GM19099 (cell line): ENCODE measurements around the gene TICAM2.

Experiments used
- POLR2A ChIP-seq: IDR thresholded peaks from 3 replicates; pipeline ENCODE4 v1.6.1; 2011; ENCODE audit warnings: low read depth; ENCODE audit not compliant: insufficient read length; ENCODE audit errors: extremely low read depth

Gene TICAM2

DNA sequence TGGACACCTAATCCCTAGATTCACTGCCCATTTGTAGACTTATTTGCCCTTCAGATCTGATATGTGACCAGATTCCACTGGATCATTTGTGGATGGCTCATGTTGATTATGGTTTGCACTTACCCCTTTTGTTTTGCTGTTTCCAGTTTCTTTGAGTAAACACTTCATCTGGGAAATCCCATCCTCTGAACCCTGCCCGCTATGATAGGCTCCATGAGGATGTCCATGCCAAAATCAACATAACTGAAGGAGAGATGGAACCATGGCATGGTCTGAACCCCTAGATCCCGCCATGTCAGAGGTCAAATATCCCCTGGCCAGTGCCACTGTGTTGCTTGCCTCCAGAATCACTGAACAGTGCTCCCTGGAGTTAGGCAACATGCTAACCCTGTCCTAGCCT is 46.0 kb downstream of the TICAM2 start:
- TF ChIP-seq POLR2A = no peak

DNA sequence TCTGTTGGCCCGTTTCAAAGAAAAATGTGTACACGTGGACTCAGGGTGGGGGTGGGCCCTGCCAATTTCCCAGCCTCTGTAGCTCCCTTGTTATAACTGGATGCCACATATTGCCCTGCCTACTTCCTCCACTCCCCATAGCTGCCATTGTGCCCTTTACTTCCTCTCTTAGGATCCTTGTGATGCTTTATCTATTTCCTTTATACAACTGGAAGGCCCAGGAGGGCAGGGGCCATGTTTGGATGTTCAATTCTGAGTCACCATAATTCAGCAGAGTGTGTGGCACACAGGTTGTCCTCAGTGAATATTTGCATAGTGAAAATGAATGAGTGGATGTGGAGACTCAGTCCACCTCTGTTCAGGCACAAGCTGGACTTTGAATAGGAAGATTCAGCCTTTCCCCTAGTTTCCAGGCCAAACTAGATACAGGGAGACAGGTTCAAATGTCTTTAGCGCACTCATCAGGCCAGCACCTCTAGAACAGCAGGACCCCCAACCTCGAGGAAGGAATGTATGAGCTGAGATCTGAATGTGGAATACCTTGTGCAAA is 47.1 kb downstream of the TICAM2 start:
- TF ChIP-seq POLR2A = no peak

- TF ChIP-seq POLR2A = no peak
Observed at GRCh38 chr5:115553082-115553481, 49.2 kb downstream of the TICAM2 start.

DNA sequence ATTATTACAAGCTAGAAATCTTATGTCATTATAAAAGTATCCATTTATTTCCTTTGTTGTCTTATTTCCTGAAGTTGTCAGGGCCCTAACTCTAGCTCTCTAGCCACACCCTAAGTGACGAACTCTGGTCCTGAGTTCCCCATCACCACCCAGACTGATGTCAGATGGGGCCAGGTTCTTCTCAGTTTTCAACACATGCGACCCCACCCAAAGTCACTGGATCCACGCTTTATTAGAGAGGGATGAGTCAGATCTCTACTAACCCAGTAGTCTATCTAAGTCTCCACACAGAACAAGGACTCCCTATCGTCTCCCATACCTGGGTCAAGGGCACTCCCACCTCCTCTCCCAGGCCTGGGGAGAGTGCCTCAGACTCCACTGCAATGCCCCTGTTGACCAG is 50.9 kb downstream of the TICAM2 start:
- no peak for TF ChIP-seq POLR2A

DNA sequence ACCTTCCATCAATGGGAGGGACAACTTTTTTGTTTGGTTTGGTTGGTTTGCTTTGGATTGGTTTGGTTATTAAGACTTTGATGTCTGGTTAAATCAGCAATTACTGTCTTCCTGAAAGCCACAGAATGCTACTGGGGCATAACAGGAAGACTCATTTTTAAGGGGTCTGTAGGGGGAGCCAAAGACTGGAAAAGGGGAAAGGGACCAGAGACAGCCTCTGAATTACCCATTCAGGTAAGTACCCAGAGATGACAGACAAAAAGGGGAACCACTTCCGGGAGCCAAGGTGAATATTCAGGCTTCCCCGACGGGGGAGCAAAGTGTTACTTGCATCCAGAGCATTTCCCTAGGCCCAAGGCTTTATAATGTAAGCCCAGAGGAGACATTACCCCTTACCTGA is 53.1 kb downstream of the TICAM2 start:
- no peak for TF ChIP-seq POLR2A

GRCh38 chr5:115548683-115549082 is 53.6 kb downstream of the TICAM2 start:
- no peak for TF ChIP-seq POLR2A

- TF ChIP-seq POLR2A = no peak
Observed at GRCh38 chr5:115545351-115545882, 56.9 kb downstream of the TICAM2 start.

DNA sequence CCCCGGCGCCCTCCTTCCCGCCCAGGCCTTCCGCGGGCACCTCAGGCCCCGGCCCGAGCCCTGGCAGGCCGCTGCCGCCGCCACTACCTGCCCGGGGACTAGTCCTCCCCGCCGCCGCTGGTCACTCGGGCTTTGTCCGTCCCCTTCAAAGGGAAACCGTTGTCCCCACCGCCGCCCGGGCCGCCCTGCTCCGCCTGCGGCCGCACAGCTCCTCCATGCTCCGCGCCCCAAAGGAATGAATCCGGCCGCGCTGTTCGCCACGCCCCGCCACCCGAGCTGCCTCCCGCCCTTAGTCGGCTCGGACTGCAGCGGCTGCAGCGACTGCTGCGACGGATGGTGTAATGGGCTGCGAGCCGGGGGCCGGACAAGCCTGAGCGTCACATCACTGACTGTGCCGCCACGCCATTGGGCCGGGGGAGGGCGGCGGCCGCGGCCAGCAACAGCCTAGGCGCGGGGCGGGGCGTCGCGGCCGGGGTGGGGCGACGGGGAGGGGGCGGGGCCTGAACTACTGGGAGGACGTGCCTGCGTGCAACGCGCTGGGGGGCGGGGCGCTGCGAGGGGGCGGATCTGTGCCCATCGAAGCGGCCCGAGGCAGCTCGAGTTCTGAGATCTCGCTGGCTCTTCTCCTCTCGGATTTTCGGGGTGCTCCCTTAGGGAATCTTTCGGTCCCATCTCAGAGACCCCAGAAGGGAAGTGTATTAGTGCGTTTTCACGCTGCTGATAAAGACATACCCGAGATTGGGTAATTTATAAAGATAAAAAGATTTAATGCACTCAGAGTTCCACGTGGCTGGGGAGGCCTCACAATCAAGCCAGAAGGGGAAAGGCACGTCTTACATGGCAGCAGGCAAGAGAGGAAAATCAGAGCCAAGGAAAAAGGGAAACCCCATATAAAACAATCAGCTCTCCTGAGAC is 57.6 kb downstream of the TICAM2 start, which contains the start of gene FEM1C:
FEM1C (minus strand) TSS at position 340 of the 915 bp plus-strand sequence. CDS start 1,282 bp downstream, outside the sequence.
- peak; percentile 98 for TF ChIP-seq POLR2A

GRCh38 chr5:115544043-115544435 is 58.2 kb downstream of the TICAM2 start:
- no peak for TF ChIP-seq POLR2A

DNA sequence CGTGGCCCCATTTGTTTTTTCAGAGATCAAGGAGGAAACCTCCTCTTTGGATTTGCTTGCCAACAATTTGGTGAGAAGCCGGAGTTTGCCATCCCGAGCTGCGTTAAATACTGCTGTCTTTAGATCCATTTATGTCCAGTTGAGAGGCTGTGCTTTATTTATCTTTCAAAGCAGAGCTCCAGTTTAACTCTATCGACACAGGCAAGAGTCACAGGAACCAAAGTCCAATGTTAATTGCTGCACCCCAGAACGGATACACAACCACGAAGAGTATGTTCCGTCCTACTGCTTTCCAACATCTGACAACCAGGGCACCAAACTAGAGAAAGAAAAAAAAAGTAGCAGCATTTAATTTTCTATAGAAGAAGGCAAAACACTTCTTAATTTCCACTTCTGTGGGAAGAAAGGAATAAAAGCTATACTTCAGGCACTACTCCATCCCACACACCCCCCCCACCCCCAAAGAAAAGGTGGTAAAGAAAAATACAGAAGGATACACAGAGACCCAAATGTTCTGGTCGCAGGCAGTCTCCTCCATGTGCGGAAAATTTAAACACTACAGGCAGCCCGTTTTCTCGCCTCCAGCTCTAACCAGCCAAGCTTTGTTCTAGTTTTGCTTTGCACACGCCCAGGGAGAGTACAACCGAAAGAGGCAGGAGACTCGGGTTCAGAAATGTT is 58.8 kb downstream of the TICAM2 start:
- TF ChIP-seq POLR2A = no peak

- TF ChIP-seq POLR2A = no peak
Observed at GRCh38 chr5:115542651-115543364, 59.5 kb downstream of the TICAM2 start.

- no peak for TF ChIP-seq POLR2A
Observed at GRCh38 chr5:115542086-115542485, 60.2 kb downstream of the TICAM2 start.

GRCh38 chr5:115541611-115542010 is 60.7 kb downstream of the TICAM2 start:
- TF ChIP-seq POLR2A = no peak

DNA sequence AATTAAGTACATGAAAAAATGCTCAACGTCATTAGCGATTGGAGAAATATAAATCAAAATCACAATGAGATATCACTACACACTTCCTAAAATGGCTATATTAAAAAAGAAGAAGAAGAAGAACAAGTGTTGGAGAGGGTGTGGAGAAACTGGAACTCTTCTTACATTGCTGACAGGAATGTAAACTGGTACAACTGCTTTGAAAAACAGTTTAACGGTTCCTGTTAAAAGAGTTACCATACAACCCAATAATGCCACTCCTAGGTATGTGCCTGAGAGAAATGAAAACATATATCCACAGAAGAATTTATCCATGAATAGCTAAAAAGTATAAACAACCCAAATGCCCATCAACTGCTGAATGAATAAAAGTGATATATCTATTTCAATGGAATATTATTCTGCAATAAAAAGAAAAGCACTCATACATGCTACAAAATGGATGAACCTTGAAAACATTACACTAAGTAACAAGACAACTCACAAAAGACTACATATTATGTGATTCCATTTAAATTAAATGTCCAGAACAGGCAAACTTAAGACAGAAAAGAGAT is 66.7 kb downstream of the TICAM2 start:
- no peak for TF ChIP-seq POLR2A
